Epithelial cell of alveolus of lung (primary cell): ENCODE measurements around the gene SIGLEC15. TPM values are rescaled to one million over a fixed set of nuclear protein-coding genes. Genes with fewer than 3 reads are reported as not detected.

ENCODE experiments used
- total RNA-seq: library from RNA; depleted of rRNA; stranded (reverse); fragments of >200 nt; gene quantifications from 2 replicates; pipeline ENCODE4 v1.2.1, GENCODE V29; 2015

Gene SIGLEC15
- total RNA-seq = 1.0 TPM in 1 of 2 replicates, not detected in the other

GRCh38 chr18:45825258-45826044 is at the start of gene SIGLEC15:
SIGLEC15 (plus strand) TSS chr18:45825675; CDS start chr18:45825729, 54 bp downstream.

Other genes with a start within 250 kb of the SIGLEC15 start
- not detected in 2 replicates for gene SLC14A2, start 210.2 kb upstream of the SIGLEC15 start, total RNA-seq
- gene SLC14A1, start 101.5 kb upstream of the SIGLEC15 start, total RNA-seq = 1.8 TPM in 1 of 2 replicates, not detected in the other
- 12.7 and 20.9 TPM in 2 replicates for gene EPG5, start 141.7 kb downstream of the SIGLEC15 start, total RNA-seq
- gene PSTPIP2, start 246.6 kb downstream of the SIGLEC15 start, total RNA-seq = 3.3 and 11.2 TPM in 2 replicates